Retinal pigment epithelial cell (primary cell): ENCODE data around the gene FXYD5.

Experiments
- DNase-seq: peaks from one replicate; pipeline ENCODE4 v3.0.0-alpha.2; 2010; ENCODE audit warnings: low read depth
- H3K4me3 ChIP-seq: 2 replicates; pipeline ENCODE4 v1.5.1; 2011; ENCODE audit warnings: mild to moderate bottlenecking, low read length, control low read depth, moderate library complexity
- TF ChIP-seq, protein P1 (sequence below): conservative IDR thresholded peaks from 2 replicates; pipeline ENCODE4 v1.5.1; 2011; ENCODE audit warnings: low read depth, low read length, control low read depth, inconsistent platforms

The FXYD5 gene

DNA sequence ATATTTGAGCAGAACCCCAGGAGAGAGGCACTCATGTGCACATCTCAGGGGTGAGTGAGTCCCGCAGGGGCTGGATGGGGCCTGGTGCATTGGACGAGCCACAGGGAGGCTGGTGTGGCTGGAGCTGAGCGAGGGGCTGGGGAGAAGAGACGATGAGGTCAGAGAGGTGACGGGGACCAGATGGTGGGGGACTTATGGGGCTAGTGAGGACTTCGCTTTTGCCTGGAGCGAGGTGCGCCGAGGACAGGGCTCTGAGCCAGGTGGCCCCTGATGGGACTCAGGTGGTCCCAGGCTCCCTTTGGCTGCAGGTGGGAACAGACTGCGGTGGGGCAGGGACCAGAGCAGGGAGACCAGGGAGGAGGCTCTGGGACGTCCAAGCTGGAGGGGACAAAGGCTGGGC lies 45.8 kb upstream of the FXYD5 start:
- no peak overlapping the region for H3K4me3 ChIP-seq
- TF ChIP-seq, protein P1, sequence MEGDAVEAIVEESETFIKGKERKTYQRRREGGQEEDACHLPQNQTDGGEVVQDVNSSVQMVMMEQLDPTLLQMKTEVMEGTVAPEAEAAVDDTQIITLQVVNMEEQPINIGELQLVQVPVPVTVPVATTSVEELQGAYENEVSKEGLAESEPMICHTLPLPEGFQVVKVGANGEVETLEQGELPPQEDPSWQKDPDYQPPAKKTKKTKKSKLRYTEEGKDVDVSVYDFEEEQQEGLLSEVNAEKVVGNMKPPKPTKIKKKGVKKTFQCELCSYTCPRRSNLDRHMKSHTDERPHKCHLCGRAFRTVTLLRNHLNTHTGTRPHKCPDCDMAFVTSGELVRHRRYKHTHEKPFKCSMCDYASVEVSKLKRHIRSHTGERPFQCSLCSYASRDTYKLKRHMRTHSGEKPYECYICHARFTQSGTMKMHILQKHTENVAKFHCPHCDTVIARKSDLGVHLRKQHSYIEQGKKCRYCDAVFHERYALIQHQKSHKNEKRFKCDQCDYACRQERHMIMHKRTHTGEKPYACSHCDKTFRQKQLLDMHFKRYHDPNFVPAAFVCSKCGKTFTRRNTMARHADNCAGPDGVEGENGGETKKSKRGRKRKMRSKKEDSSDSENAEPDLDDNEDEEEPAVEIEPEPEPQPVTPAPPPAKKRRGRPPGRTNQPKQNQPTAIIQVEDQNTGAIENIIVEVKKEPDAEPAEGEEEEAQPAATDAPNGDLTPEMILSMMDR: no peak
- DNase-seq: no peak

- TF ChIP-seq, protein P1: no peak
- no peak for DNase-seq
- H3K4me3 ChIP-seq: no peak overlapping the region
Measured at GRCh38 chr19:35109395-35110112, 45.0 kb upstream of the FXYD5 start.

- H3K4me3 ChIP-seq: no peak overlapping the region
- TF ChIP-seq, protein P1: no peak
- DNase-seq: no peak
Measured at GRCh38 chr19:35110974-35111373, 43.6 kb upstream of the FXYD5 start.

DNA sequence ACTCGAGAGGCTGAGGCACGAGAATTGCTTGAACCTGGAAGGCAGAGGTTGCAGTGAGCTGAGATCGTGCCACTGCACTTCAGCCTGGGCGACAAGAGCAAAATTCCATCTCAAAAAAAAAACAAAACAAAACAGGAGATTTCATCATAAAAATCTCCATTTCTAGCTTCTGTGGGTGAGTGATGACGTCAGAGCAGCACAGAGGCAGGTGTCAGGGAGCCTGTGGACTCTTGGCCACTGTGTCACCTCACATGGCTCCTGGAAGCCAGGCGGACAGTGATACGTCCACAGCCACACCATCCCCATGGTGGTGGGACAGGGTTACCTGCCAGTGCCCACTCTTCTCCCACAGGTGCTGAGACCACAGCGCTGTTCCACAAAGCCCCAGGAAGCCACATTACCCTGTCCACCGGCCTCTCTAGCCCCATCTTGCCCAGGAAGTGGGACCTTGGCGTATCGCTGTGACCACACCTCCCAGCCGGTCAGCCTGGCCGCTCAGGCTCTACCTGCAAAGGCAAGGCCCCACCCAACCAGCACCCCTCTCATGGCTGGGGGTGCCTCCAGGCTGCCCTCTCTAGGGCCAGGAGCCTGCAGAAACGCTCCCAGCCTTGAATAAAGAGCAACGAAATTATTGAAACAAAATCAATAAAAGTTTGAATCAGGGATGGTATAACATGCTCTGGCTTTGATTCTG lies 41.4 kb upstream of the FXYD5 start:
- no peak for DNase-seq
- H3K4me3 ChIP-seq: no peak overlapping the region
- TF ChIP-seq, protein P1: no peak

GRCh38 chr19:35114353-35115176 lies 40.0 kb upstream of the FXYD5 start:
- no peak for DNase-seq

DNA sequence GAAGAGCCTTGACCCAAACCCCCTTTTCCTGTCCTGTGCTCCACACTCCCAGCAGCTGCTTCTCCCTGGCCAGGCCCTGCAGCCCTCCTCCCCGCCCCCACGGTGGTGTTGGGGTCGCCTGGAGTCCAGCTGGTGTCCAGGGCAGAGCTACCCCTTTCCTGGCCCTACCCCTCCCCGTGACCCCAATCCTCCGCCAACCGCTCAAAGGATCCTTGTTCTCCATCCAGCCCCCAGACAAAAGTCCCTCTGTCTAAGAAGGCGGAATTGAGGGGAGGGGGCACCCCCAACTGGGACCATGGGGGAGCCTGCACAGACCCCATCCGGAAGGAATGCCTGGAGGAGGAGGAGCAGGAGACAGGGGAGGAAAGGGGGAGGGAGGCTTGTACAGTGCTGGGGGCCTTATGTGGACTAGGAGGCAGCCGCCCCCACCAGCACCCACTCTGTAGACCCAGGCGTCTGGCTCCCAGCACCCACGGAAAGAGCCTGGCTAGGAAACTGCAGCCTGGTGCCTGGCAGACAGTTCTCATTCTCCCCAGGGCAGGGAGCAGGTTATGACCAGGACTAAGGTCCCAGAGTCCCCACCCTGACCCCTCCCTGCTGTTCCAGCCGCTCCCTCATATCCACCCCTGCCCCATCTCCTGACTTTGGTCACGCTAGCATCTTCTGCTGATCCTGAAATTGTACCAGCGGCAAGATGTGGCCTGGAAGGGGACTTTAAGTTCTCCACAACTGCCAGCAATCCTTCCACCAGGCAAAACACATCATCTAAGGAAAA lies 39.2 kb upstream of the FXYD5 start, which contains the start of gene FXYD3:
FXYD3 (plus strand) TSS at position 647 of the 775 bp plus-strand sequence. CDS start 3,554 bp downstream, outside the sequence.
- peak within 1 kb of the TSS; percentile 10 for H3K4me3 ChIP-seq
- DNase-seq: no peak
- TF ChIP-seq, protein P1: no peak

More at GRCh38 chr19:35114353-35115176, 40.0 kb upstream of the FXYD5 start:
- TF ChIP-seq, protein P1: peak; percentile 100
- H3K4me3 ChIP-seq: peak overlapping the region; percentile 10
